HG03139 (cell line): Measurements from ENCODE around the gene MATR3.
"Not testable (repeated sequence)": the region's sequence is repeated elsewhere in the genome, so short reads cannot be mapped to it uniquely, and the experiment has no call there.

Experiments used
- ATAC-seq: cut with Tn5 transposase; IDR thresholded peaks from one replicate; pipeline ENCODE4 v1.9.1; 2021; ENCODE audit not compliant: unreplicated experiment

MATR3 gene

DNA sequence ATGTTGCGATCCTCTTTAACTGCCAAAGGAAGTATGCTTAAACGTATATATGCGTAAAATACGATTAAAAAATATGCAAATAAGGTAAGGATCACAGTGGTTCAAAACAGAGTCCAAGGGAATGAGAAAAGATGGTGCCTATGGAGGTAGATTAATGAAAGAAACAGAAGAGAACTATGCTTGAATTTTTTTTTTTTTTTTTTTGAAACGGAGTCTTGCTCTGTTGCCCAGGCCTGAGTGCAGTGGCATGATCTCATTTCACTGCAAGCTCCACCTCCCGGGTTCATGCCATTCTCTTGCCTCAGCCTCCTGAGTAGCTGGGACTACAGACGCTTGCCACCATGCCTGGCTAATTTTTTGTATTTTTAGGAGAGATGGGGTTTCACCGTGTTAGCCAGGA, 51.9 kb downstream of the MATR3 start:
- ATAC-seq = not testable (repeated sequence)

DNA sequence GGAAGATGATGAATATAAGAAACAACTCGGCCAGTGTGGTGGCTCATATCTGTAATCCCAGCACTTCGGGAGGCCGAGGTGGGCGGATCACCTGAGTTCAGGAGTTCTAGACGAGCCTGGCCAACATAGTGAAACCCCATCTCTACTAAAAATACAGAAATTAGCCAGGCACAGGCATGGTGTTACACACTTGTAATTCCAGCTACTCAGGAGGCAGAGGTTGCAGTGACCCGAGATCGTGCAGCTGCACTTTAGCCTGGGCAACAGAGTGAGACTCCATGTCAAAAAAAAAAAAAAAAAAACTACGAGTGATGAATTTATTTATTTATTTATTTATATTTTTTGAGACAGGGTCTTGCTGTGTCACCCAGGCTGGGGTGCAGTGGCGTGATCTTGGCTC, 54.3 kb downstream of the MATR3 start:
- ATAC-seq = not testable (repeated sequence)

DNA sequence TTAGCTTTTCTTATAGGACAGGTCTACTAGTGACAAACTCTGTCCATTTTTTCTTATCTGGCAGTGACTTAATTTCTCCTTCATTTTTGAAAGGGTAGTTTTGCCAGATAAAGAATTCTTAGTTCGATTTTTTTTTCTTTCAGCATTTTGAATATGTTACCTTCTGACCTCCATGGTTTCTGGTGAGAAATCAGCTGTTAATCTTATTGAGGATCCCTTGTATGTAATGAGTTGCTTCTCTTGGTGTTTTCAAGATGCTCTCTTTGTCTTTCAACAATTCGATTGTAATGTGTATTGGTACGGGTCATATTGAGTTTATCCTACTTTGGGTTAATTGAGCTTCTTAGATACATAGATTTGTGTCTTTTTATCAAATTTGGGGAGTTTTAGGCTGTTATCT, 60.6 kb downstream of the MATR3 start:
- no peak for ATAC-seq

DNA sequence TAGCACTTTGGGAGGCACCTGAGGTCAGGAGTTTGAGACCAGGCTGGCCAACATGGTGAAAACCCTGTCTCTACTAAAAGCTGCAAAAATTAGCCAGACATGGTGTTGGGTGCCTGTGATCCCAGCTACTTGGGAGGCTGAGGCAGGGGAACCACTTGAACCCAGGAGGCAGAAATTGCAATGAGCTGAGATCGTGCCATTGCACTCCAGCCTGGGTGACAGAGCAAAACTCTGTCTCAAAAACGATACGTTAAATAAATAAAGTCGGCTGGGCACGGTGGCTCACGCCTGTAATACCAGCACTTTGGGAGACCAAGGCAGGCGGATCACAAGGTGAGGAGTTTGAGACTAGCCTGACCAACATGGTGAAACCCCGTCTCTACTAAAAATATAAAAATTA, 62.4 kb downstream of the MATR3 start:
- ATAC-seq = not testable (repeated sequence)

DNA sequence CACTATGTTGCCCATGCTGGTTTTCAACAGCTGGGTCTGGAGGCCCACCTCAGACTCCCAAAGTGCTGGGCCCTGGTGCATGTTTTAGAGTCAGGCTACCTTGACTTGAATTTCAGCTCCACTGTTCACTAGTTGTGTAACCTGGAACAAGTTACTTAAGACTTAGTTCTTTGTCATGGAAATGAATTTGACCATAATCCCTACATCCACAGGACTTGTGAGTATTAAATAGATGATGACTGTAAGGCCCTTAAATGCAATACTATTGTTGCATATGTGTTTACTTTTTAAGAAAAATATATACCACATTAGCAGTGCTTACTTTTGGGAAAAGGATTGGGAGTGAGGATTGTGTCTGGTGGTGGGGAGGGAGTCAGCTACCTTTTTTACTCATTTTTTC, 64.5 kb downstream of the MATR3 start:
- ATAC-seq = no peak

DNA sequence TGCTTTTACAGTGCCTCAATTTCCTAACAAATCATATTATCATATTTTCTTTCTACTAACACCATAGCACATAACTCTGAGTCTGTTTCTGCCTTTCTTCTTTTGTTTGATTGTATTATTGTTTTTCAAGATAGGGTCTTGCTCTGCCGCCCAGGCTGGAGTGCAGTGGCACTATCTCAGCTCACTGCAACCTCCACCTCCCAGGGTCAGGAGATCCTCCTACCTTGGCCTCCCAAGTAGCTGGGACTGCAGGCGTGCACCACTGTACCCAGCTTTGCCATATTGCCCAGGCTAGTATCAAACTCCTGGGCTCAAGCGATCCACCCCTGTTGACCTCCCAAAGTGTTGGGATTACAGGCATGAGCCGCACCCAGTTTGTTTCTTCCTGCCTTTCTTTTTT, 66.8 kb downstream of the MATR3 start:
- ATAC-seq = no peak

DNA sequence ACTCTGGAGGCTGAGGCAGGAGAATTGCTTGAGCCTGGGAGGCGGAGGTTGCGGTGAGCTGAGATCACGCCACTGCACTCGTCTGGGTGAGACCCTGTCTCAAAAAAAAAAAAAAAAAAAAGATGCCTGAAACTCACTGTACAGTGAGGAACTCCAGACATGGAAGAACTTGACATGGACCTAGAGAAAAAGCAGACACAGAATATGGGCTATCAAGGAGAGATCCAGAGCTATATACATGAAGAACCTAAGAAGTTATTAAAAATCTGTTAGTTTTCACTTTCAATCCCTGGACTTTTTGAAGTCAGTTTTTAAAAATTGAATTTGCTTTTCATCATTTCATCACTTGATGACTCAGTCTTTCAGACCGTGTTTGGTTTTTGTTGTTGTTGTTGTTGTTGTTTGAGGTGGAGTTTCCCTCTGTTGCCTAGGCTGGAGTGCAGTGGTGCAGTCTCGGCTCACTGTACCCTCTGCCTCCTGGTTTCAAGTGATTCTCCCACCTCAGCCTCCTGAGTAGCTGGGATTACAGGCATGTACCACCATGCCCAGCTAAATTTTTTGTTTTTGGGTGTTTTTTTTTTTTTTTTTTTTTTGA, 68.4 kb downstream of the MATR3 start:
- no peak for ATAC-seq

DNA sequence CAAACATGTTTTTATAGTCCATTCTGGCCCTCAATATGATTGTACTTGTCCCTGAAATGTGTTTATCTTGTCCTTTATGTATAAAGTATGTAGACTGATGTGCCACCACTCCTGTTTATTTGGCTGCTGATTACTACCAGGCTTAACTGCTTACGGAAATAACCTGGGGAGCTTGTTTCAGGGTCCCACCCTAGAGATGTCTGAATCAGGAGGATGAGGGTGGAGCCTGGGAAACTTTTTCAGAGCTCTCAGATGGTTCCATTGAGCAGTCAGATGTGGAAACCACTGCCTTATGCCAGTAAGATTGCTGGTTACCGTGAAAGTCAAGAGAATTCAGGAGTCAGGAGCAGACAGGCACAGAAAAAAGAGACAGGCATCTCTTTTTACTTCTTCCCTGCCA, 70.4 kb downstream of the MATR3 start:
- no peak for ATAC-seq

DNA sequence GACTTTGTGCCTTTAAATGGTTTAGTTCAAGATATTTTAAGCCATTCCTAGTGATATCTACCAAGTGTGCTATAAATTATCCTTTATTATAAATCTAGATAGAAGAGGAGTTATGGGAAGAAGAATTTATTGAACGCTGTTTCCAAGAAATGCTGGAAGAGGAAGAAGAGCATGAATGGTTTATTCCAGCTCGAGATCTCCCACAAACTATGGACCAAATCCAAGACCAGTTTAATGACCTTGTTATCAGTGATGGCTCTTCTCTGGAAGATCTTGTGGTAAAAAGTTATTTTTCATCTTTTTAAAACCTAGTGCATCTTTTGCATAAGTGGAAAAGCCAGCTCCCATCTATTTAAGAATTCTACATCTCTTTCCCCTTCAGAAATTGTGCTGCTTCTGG, 70.9 kb downstream of the MATR3 start:
- no peak for ATAC-seq

DNA sequence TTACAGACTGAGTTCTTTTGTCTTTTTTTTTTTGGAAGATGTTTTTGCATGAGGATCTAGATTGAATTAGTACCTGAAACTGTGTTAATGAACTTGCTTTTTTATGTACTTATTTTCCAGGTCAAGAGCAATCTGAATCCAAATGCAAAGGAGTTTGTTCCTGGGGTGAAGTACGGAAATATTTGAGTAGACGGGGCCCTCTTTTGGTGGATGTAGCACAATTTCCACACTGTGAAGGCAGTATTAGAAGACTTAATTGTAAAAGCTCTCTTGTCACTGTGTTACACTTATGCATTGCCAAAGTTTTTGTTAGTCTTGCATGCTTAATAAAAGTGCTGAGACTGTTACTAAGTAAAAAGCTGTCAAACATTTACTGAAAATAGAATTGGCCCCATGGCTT, 75.1 kb downstream of the MATR3 start:
- no peak for ATAC-seq

DNA sequence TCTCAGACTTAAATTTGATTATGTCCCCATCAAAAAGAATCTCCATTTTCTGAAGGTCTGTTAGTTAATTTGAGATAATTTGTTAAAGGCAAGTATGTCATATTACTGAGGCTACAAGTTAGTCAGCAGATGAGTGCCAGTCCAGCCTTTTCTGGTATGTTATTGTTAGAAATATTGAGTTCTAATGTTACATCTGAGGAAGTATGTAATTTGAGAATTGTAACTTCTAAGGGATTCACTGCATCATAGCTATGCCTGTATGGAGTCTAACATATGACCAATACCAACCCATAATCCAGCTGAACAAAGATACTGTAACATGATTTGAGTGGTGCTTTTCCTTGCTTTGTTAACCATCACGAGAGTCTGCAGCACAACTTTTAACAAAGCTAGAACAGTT, 75.6 kb downstream of the MATR3 start:
- ATAC-seq = no peak

DNA sequence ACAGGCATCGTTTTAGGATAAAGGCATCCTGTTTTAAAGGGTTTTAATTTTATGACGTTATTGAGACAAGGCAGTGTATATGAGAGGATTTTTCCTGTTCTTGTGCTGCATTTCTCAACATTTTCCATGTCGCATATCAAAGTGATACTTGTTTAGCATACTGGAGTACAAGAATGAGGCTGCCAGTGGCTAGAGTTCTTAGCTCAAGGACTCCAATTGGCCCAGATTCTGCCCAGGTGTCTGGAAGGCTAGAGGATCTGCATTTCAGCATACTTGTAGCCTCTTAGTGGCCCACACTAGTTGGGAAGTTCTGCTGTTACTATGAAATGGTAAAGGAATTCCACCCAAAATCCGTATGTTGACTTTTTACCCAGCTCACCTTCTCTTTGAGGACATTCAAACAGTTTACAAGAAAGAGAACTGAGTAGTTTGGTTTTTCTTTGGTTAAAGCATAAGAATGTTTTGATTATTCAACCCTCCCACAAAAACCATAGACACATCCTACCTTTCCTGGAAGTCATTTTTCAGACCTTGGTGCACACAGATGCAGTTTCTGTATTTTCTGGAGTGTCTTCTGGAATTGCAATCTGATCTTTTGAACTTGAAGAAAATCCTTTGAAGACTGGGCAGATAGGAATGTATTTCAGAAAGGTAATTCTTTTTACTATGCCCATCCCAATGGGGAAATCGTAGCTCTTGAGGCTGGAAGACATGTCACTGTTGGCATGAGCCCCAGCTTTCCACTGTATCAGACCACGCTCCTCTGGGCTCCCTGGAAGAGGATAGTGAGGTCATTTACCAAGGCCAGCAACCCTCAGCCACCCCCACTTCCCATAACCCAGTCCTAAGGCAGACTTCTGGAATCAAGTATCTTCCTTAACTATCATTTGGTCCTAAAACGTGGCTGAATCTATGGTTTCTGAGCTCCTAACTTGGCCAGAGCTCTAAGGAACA, 78.2 kb downstream of the MATR3 start:
- ATAC-seq = no peak

DNA sequence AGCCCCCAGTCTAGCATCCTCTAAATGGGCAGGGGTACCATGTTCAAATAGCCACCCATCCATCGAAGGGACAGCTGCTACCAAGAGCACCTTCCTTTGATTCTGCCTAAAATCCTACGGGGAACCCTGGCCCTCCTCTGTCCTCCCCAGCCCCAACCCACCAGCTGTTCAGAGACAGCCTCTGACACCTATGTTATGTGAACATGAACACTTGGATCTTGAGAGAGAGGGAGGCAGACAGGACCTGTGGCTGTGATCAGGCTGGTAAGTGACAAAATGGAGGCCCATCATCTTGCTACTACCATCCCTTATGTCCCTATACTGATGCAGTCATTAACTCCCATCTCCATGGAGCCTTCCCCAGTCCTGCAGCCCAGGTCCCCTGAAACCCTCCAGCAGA, 81.4 kb downstream of the MATR3 start:
- no peak for ATAC-seq

DNA sequence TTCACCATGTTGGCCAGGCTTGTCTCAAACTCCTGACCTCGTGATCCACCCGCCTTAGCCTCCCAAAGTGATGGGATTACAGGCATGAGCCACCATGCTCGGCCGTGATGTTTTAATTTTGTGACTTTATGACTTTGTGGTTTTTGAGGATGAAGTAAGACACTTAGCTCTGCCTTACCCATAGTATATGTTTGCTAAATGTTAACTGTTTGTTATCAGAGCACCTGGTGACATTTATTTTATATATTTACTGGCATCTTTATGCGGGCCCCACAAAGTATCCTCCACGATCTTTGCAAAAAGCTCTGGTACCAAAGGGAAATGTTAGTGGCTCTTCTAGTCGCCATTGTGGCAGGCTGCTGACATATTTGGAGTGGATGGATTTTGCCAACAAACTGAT, 82.8 kb downstream of the MATR3 start:
- ATAC-seq = no peak

DNA sequence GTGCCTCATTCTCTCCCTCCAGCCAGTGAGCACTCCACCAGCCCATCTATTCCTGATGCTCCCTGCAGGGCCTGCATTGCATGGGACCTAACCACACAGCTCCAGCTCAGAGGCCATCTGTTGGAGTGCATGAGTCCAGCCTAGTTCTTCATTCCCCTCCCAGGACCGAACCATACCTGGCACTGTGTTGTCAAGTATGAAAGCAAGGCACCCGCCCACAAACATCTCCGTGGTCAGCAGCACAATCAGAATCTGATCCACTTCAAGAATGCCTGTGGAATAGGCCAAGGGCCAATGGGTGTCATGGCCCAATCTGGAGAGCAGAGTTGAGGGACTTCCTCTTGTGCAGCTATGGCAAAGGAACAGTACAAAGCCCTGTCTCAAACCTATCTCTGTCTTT, 83.7 kb downstream of the MATR3 start:
- no peak for ATAC-seq

DNA sequence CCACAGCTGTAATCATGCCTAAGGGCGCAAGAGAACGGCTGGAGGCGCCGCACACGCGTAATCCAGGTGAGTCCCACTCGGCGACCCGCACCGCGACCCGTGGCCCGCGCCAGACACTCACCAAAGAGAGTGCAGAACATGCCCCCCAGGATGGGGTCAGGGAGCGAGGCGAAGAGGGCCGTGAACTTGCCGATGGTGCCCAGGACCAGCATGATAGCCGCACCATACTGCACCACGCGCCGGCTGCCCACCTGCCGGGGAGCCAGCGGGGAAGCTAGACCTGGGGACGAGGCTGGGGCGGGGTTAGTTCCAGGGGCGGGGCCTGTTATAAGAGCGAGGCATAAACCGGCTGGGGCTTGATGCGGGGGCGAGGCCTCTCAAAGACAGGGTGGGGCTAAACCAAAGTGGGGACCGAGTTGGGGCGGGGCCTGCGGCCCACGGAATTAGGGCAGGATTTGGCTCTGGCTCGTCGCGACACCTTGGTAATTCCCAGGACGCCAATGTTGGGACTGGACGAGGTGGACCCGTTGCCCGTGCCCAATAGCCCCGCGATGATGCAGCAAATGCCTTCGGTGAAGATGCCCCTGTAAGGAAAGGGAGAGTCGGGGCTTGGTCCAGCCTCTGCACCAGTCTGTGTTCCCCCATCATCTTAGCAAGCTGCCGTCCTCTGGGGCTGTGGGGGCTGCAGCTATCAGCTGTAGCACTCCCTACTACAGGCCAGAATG, 84.7 kb downstream of the MATR3 start:
- ATAC-seq = no peak

DNA sequence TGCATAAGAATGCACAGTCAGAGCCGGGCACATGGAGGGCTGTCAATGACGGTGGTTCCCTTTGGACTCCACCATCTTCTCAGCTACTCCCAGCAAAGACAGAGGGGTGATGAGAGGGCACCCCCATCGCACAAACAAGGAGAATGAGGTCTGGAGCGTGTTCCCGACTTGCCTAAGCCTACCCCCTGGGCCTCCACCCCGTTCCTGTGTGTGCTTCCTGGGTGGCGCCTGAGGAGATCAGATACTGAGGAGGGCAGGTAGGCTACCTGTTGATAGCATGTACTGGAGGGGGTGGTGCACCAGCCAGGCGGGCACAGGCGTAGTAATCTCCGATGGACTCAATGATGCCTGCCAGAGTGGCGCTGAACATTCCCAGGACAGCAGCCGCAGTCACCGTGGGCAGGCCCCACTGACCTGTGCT, 85.4 kb downstream of the MATR3 start:
- ATAC-seq = no peak

DNA sequence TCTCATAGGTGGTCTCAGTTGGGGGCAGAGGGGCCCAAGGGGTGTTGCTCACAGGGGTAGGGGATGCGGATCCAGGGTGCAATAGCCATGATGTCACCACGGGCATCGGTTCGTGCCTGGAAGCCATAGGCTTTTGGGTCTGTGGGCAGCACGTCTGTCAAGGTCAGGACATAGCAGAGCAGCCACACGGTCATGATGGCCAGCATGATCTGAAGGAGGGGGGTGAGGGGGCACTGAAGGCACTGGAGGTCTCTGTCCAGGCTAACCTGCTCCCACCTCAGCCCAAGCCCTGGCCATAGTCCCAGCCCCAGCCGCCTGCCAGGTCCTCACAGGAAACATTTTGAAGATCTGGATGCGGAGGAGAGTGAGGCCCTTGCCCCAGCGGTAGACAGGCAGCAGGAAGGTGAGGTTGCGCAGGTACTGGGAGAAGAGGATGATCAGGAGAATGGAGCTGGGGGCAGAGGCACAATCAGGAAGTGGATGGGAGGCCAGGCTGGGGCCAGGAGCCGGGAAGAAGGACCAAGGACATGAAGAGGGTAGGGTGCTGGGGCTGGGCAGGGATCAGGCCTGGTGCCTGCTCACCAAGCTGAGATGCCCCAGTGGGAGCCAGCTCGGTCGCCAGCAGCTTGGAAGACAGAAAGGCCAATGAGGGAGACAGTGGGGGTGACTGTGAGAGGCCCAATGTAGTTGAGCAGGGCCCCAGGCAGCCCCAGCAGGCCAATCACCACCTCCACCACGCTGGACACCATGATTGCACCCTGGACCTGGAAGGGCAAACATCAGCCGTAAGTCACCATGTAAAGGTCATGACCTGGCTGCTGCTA, 86.3 kb downstream of the MATR3 start:
- no peak for ATAC-seq
